B cell (primary cell): ENCODE measurements around the gene TOR1A. TPM values are rescaled to one million over a fixed set of nuclear protein-coding genes. Genes with fewer than 3 reads are reported as not detected.

Experiments used
- ATAC-seq: fragments of 200-7000 bp; cut with Tn5 transposase; one replicate; pipeline ENCODE4 v1.10.0; 2021; ENCODE audit warnings: low read depth, mild to moderate bottlenecking, moderate number of reproducible peaks, moderate library complexity
- CTCF ChIA-PET: fragments of 350-600 bp; sonication (Branson Sonifier 250); formaldehyde crosslinking; loops from one replicate; lab custom pipeline; 2021; ENCODE audit warnings: antibody characterized with exemption, inconsistent platforms; lab: Charles Lee
- POLR2A ChIA-PET: fragments of 350-600 bp; sonication (Branson Sonifier 250); formaldehyde crosslinking; loops from one replicate; lab custom pipeline; 2021; ENCODE audit warnings: antibody characterized with exemption; lab: Charles Lee
- DNase-seq: peaks from one replicate; pipeline ENCODE4 v3.0.0; 2013
- H2AFZ ChIP-seq: 2 replicates; pipeline ENCODE4 v1.6.1; 2012; ENCODE audit warnings: mild to moderate bottlenecking, low read depth, low read length; ENCODE audit not compliant: insufficient read depth, poor library complexity, severe bottlenecking
- H3K27ac ChIP-seq, 2 donors: 1 replicate in 1 of 2; 2 replicates in 1 of 2; pipeline ENCODE4 v1.5.1; 2012 to 2013; ENCODE audit warnings: low read length in 2 of 2, mild to moderate bottlenecking in 2 of 2, moderate library complexity in 1 of 2
- H3K27me3 ChIP-seq, 4 experiments: fragments of 200-600 bp in 1 of 4; sonication (generic) in 1 of 4; replicated peaks in 1 of 4; 1 replicate in 2 of 4; 2 replicates in 2 of 4; pipeline versions ENCODE4 v1.6.1 to v1.7.0; 2013 to 2016; ENCODE audit warnings: low read length in 3 of 4, mild to moderate bottlenecking in 2 of 4, mixed read lengths in 1 of 4, moderate library complexity in 1 of 4; ENCODE audit not compliant: insufficient read depth in 4 of 4, control insufficient read depth in 3 of 4; ENCODE audit errors: control extremely low read depth in 1 of 4
- H3K36me3 ChIP-seq, 2 experiments: replicated peaks in 1 of 2; 1 replicate in 1 of 2; 2 replicates in 1 of 2; pipeline versions ENCODE4 v1.6.1 to v1.7.1; 2013; ENCODE audit warnings: low read length in 1 of 2; ENCODE audit not compliant: insufficient read depth in 2 of 2, control insufficient read depth in 1 of 2; ENCODE audit errors: control extremely low read depth in 1 of 2, extremely low read depth in 1 of 2
- H3K4me1 ChIP-seq, 2 donors: fragments of 200-600 bp in 1 of 2; sonication (generic) in 1 of 2; 1 replicate in 1 of 2; 2 replicates in 1 of 2; pipeline versions ENCODE4 v1.5.1 to v1.6.1; 2013 to 2017; ENCODE audit warnings: low read length in 2 of 2; ENCODE audit not compliant: control insufficient read depth in 2 of 2, insufficient read depth in 2 of 2
- H3K4me2 ChIP-seq: replicated peaks from 2 replicates; pipeline ENCODE3; 2012; ENCODE audit warnings: mild to moderate bottlenecking, low read depth, low read length; ENCODE audit not compliant: poor library complexity, severe bottlenecking
- H3K4me3 ChIP-seq, 5 experiments: fragments of 200-600 bp in 1 of 5; sonication (generic) in 1 of 5; 1 replicate in 3 of 5; 2 replicates in 2 of 5; pipeline versions ENCODE4 v1.5.1 to v1.7.0; 2011 to 2016; ENCODE audit warnings: low read length in 4 of 5, mild to moderate bottlenecking in 4 of 5, low read depth in 2 of 5, control low read depth in 1 of 5, moderate library complexity in 1 of 5; ENCODE audit not compliant: insufficient read depth in 1 of 5; ENCODE audit errors: control extremely low read depth in 1 of 5, extremely low read depth in 1 of 5
- H3K79me2 ChIP-seq: fragments of 200-600 bp; sonication (generic); one replicate; pipeline ENCODE4 v1.6.0; 2016; ENCODE audit warnings: low read length; ENCODE audit not compliant: control insufficient read depth, insufficient read depth
- H3K9ac ChIP-seq: fragments of 200-600 bp; sonication (generic); 2 replicates; pipeline ENCODE4 v1.6.1; 2017; ENCODE audit warnings: mild to moderate bottlenecking, low read length, moderate library complexity
- H3K9me3 ChIP-seq, 3 donors: one replicate each; pipeline versions ENCODE4 v1.6.1 to v1.7.1; 2013; ENCODE audit warnings: low read length in 2 of 3; ENCODE audit not compliant: control insufficient read depth in 2 of 3, insufficient read depth in 1 of 3; ENCODE audit errors: control extremely low read depth in 1 of 3
- H4K20me1 ChIP-seq: 2 replicates; pipeline ENCODE4 v1.6.0; 2012; ENCODE audit warnings: mild to moderate bottlenecking, low read length; ENCODE audit not compliant: insufficient read depth, control insufficient read depth, poor library complexity, severe bottlenecking
- H3K27ac Mint-ChIP-seq: one replicate; pipeline ENCODE4 v1.8.0; 2021; ENCODE audit warnings: mixed read lengths
- H3K27me3 Mint-ChIP-seq: one replicate; pipeline ENCODE4 v1.8.0; 2021; ENCODE audit warnings: mixed read lengths
- H3K4me1 Mint-ChIP-seq: one replicate; pipeline ENCODE4 v1.8.0; 2021; ENCODE audit warnings: mixed read lengths
- H3K4me3 Mint-ChIP-seq: one replicate; pipeline ENCODE4 v1.8.0; 2021; ENCODE audit warnings: mixed read lengths
- H3K9me3 Mint-ChIP-seq: one replicate; pipeline ENCODE4 v1.8.0; 2022; ENCODE audit warnings: mixed read lengths; ENCODE audit not compliant: insufficient read depth
- CTCF ChIP-seq: fragments of 200-600 bp; IDR thresholded peaks from one replicate; pipeline ENCODE4 v1.8.0; 2022; ENCODE audit warnings: antibody characterized with exemption, mild to moderate bottlenecking
- EZH2 ChIP-seq: IDR thresholded peaks from 2 replicates; pipeline ENCODE4 v1.6.1; 2012; ENCODE audit warnings: borderline replicate concordance, low read depth, mild to moderate bottlenecking, moderate library complexity, low read length; ENCODE audit not compliant: insufficient read depth, poor library complexity, severe bottlenecking
- WGBS: methylation state at CpG from one replicate; pipeline ENCODE4 v1.1.5; 2013; ENCODE audit warnings: missing lambda C conversion rate; ENCODE audit not compliant: insufficient coverage; 5-methylcytosine and 5-hydroxymethylcytosine counted together
- intact Hi-C: fragments of 100-400 bp; cut with micrococcal nuclease; formaldehyde crosslinking; loops from one replicate; pipeline ENCODE4 v1.10.0; 2022
- polyA plus RNA-seq: library from polyadenylated mRNA; depleted of rRNA; stranded (reverse); fragments of >200 nt; gene quantifications from 2 replicates; pipeline ENCODE4 v1.2.3, GENCODE V29; 2012
- total RNA-seq, 2 donors: library from RNA; stranded (reverse); fragments of 120-200 nt in 1 of 2; gene quantifications; 1 replicate in 1 of 2; 2 replicates in 1 of 2; pipeline versions ENCODE4 v1.2.3 to v1.2.4, GENCODE V29; 2013 to 2022

Gene TOR1A
- total and polyA plus RNA-seq, 2 donors (not counting 1 experiment from before 2014, with no cell fraction given): 28.6 to 30.3 TPM

- no peak for DNase-seq
- Histone ChIP-seq H4K20me1 (peaks cover 24% of the 10 kb centered on the region), H3K27me3 (no peaks in the 10 kb centered on the region), H3K9me3 (no peaks in the 10 kb centered on the region), H3K36me3 (peaks cover 0 to 44% of the 10 kb centered on the region in 2 experiments), H2AFZ (no peak overlapping the region), H3K4me2 (no peak overlapping the region), H3K9ac (no peak overlapping the region), H3K4me1 (peaks cover 22 to 25% of the 10 kb centered on the region in 2 donors), H3K27ac (no peak overlapping the region), H3K79me2 (peaks cover 41% of the 10 kb centered on the region), H3K4me3 (no peak overlapping the region)
- H3K27ac Mint-ChIP-seq: no peak overlapping the region
- CTCF ChIA-PET: no interaction called here
- no CpG with 5 or more reads among the region's 1 CpG for WGBS
- H3K9me3 Mint-ChIP-seq: no peaks in the 10 kb centered on the region
- no peak for TF ChIP-seq EZH2
- no peak for TF ChIP-seq CTCF
- intact Hi-C loops: loop anchor here (10.0 kb wide), 1 partner anchor 1768 kb away; the partner anchor contains the start of genes NAIF1 and SLC25A25
- POLR2A ChIA-PET: no interaction called here
- ATAC-seq: no peak
- H3K27me3 Mint-ChIP-seq: no peaks in the 10 kb centered on the region
- no peak overlapping the region for H3K4me3 Mint-ChIP-seq
- H3K4me1 Mint-ChIP-seq: peaks cover 42% of the 10 kb centered on the region
Observed at GRCh38 chr9:129832982-129833381, 9.0 kb upstream of the TOR1A start.

- TF ChIP-seq EZH2 (no peak), CTCF (no peak)
- no peak overlapping the region for H3K9ac ChIP-seq
- ChIA-PET CTCF (interaction anchor here (0.7 kb wide), 1 partner anchor 407 kb away, joined by 3 read pairs; no protein-coding TSS in a partner anchor), POLR2A (no interaction called here)
- H3K79me2 ChIP-seq: peaks cover 8% of the 10 kb centered on the region
- H3K9me3 ChIP-seq: no peaks in the 10 kb centered on the region
- H3K4me2 ChIP-seq: no peak overlapping the region
- H3K9me3 Mint-ChIP-seq: no peaks in the 10 kb centered on the region
- H3K27ac Mint-ChIP-seq: no peak overlapping the region
- no peak overlapping the region for H3K27ac ChIP-seq
- H4K20me1 ChIP-seq: peaks cover 7% of the 10 kb centered on the region
- H3K4me1 ChIP-seq: peaks cover 3 to 4% of the 10 kb centered on the region in 2 donors
- H3K4me3 Mint-ChIP-seq: no peak overlapping the region
- no peaks in the 10 kb centered on the region for H3K27me3 ChIP-seq
- intact Hi-C loops: no loop called here
- no peak overlapping the region for H2AFZ ChIP-seq
- peaks cover 0 to 46% of the 10 kb centered on the region in 2 experiments for H3K36me3 ChIP-seq
- no peak overlapping the region for H3K4me3 ChIP-seq
- 97% methylated on average over 10 of the region's 10 CpGs for WGBS
- H3K4me1 Mint-ChIP-seq: peaks cover 11% of the 10 kb centered on the region
- no peaks in the 10 kb centered on the region for H3K27me3 Mint-ChIP-seq
- ATAC-seq (no peak), DNase-seq (no peak)
Observed at GRCh38 chr9:129828969-129829368, 5.0 kb upstream of the TOR1A start.
